Progenitor cell of endocrine pancreas (in vitro differentiated cells): ENCODE data around the gene GRIN3A. TPM values are rescaled to one million over a fixed set of nuclear protein-coding genes. Genes with fewer than 3 reads are reported as not detected.
A peak's percentile ranks its signal among the peaks of the same experiment; 100 is the strongest.

Experiments used
- DNase-seq: peaks from one replicate; pipeline ENCODE4 v3.0.0; 2021; ENCODE audit warnings: low spot score; ENCODE audit not compliant: unreplicated experiment
- H3K27ac Mint-ChIP-seq: 2 replicates; pipeline ENCODE4 v1.8.0; 2021; ENCODE audit warnings: mild to moderate bottlenecking, moderate library complexity, mixed read lengths
- H3K27me3 Mint-ChIP-seq: 2 replicates; pipeline ENCODE4 v1.8.0; 2021; ENCODE audit warnings: mixed read lengths
- H3K36me3 Mint-ChIP-seq: 2 replicates; pipeline ENCODE4 v1.8.0; 2022; ENCODE audit warnings: mixed read lengths; ENCODE audit not compliant: insufficient read depth
- H3K4me1 Mint-ChIP-seq: 2 replicates; pipeline ENCODE4 v1.8.0; 2021; ENCODE audit warnings: low read depth, mixed read lengths
- H3K4me3 Mint-ChIP-seq: 2 replicates; pipeline ENCODE4 v1.8.0; 2021; ENCODE audit warnings: low read depth, mild to moderate bottlenecking, moderate library complexity, mixed read lengths
- H3K9me3 Mint-ChIP-seq: 2 replicates; pipeline ENCODE4 v1.8.0; 2021; ENCODE audit warnings: low read depth, mixed read lengths
- CTCF ChIP-seq: fragments of 200-600 bp; sonication (generic); IDR thresholded peaks from one replicate; pipeline ENCODE4 v1.5.0; 2021; ENCODE audit warnings: antibody characterized with exemption, mild to moderate bottlenecking; ENCODE audit not compliant: unreplicated experiment
- total RNA-seq: library from RNA; stranded (reverse); gene quantifications from 2 replicates; pipeline ENCODE4 v1.2.1, GENCODE V29; 2021

Gene GRIN3A
- total RNA-seq, 1 donor from 2014 or later = 0.48 TPM

GRCh38 chr9:101706261-101706798, 32.1 kb downstream of the GRIN3A start:
- Mint-ChIP-seq H3K27ac (peak overlapping the region; percentile 63), H3K4me1 (peaks cover 16% of the 10 kb centered on the region), H3K9me3 (peaks cover 2% of the 10 kb centered on the region), H3K36me3 (no peaks in the 10 kb centered on the region), H3K27me3 (peaks cover 22% of the 10 kb centered on the region), H3K4me3 (no peak overlapping the region)
- DNase-seq = no peak
- TF ChIP-seq CTCF = no peak

DNA sequence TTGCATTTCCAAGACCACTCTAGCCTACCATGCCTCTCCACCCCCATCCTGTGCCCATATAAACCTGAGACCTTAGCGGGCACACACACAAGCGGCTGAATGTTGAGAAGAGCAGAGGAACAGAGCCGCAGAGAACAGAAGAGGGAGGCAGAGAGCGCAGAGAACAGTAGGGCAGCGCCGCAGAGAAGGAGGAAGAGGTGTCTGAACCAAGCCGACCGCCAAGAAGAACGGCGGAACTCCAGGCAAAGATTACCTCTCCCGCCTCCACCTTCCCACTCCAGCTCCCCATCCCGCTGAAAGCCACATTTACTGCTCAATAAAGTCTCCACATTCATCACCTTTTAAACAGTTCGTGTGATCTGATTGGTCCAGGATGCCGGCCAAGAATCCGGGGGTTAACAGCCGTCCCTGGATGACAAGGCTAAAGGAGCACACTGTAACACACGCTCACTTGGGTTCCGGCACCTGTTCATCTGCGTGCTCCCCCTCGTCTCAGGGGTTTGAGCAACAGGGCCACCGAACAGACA, 33.2 kb downstream of the GRIN3A start:
- H3K4me3 Mint-ChIP-seq = peak overlapping the region; percentile 75

GRCh38 chr9:101702257-101702656, 36.2 kb downstream of the GRIN3A start:
- H3K36me3 Mint-ChIP-seq = no peaks in the 10 kb centered on the region
- H3K4me3 Mint-ChIP-seq = no peak overlapping the region
- H3K27ac Mint-ChIP-seq = no peak overlapping the region
- H3K9me3 Mint-ChIP-seq = peaks cover 6% of the 10 kb centered on the region
- TF ChIP-seq CTCF = no peak
- DNase-seq = no peak
- peaks cover 16% of the 10 kb centered on the region for H3K4me1 Mint-ChIP-seq
- H3K27me3 Mint-ChIP-seq = peaks cover 14% of the 10 kb centered on the region

More for the DNA sequence above, 33.2 kb downstream of the GRIN3A start:
- H3K27ac Mint-ChIP-seq = no peak overlapping the region
- peaks cover 18% of the 10 kb centered on the region for H3K27me3 Mint-ChIP-seq
- H3K4me1 Mint-ChIP-seq = peaks cover 16% of the 10 kb centered on the region
- no peaks in the 10 kb centered on the region for H3K9me3 Mint-ChIP-seq
- no peaks in the 10 kb centered on the region for H3K36me3 Mint-ChIP-seq
- DNase-seq = no peak
- peak; percentile 33 for TF ChIP-seq CTCF

- no peaks in the 10 kb centered on the region for H3K36me3 Mint-ChIP-seq
- TF ChIP-seq CTCF = no peak
- no peaks in the 10 kb centered on the region for H3K4me1 Mint-ChIP-seq
- no peaks in the 10 kb centered on the region for H3K9me3 Mint-ChIP-seq
- no peaks in the 10 kb centered on the region for H3K27me3 Mint-ChIP-seq
- H3K4me3 Mint-ChIP-seq = no peak overlapping the region
- H3K27ac Mint-ChIP-seq = no peak overlapping the region
- no peak for DNase-seq
Measured at GRCh38 chr9:101693546-101694336, 44.7 kb downstream of the GRIN3A start.

DNA sequence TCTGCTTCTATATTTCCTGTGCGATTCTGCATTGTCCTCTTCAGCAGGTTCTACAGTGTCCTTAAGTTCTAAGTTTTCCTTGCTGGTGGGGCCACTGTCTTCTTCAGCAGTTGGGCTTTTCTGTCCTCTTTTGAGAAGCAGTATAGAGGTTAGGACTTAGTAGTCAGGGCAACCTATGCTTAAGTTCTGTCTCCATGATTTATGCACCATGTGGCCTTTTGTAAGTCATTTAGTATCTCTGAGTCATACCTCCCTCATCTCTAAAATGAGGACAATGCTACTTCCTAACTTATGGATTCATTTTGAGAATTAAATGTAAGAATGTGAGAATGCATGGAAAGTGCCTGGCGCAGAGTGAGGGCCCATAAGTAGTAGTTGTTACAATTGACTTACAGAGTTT, 46.8 kb downstream of the GRIN3A start:
- no peak overlapping the region for H3K4me3 Mint-ChIP-seq
- no peak for DNase-seq
- no peak for TF ChIP-seq CTCF
- H3K27me3 Mint-ChIP-seq = no peaks in the 10 kb centered on the region
- H3K27ac Mint-ChIP-seq = no peak overlapping the region
- H3K36me3 Mint-ChIP-seq = no peaks in the 10 kb centered on the region
- H3K4me1 Mint-ChIP-seq = no peaks in the 10 kb centered on the region
- no peaks in the 10 kb centered on the region for H3K9me3 Mint-ChIP-seq
